CD4-positive, alpha-beta T cell (primary cell): ENCODE results near the gene ARPP21. TPM values are rescaled to one million over a fixed set of nuclear protein-coding genes. Genes with fewer than 3 reads are reported as not detected.

Source experiments
- ATAC-seq: fragments of 200-7000 bp; cut with Tn5 transposase; one replicate; pipeline ENCODE4 v1.10.0; 2022; ENCODE audit warnings: mild to moderate bottlenecking; ENCODE audit not compliant: poor library complexity
- CTCF ChIA-PET: fragments of 350-600 bp; sonication (Branson Sonifier 250); formaldehyde crosslinking; loops from one replicate; lab custom pipeline; 2021; ENCODE audit warnings: antibody characterized with exemption, inconsistent platforms; lab: Charles Lee
- POLR2A ChIA-PET: fragments of 350-600 bp; sonication (Branson Sonifier 250); formaldehyde crosslinking; loops from one replicate; lab custom pipeline; 2021; ENCODE audit warnings: antibody characterized with exemption, inconsistent platforms; lab: Charles Lee
- DNase-seq, 14 experiments: peaks; one replicate each; pipeline ENCODE4 v3.0.0-alpha.2; 2013 to 2020; ENCODE audit warnings: mixed read lengths in 2 of 14
- H3K27ac ChIP-seq, 2 donors: one replicate each; pipeline versions ENCODE4 v1.5.1 to v1.7.0; 2013; ENCODE audit warnings: low read length in 2 of 2, low read depth in 1 of 2, mild to moderate bottlenecking in 1 of 2
- H3K27me3 ChIP-seq, 2 experiments: 1 replicate in 1 of 2; 2 replicates in 1 of 2; pipeline versions ENCODE4 v1.6.1 to v1.7.0; 2013; ENCODE audit warnings: low read length in 2 of 2, control low read depth in 1 of 2, mild to moderate bottlenecking in 1 of 2, moderate library complexity in 1 of 2; ENCODE audit not compliant: insufficient read depth in 2 of 2, control insufficient read depth in 1 of 2
- H3K36me3 ChIP-seq: one replicate; pipeline ENCODE4 v1.6.1; 2013; ENCODE audit warnings: low read length, control low read depth; ENCODE audit not compliant: insufficient read depth
- H3K4me1 ChIP-seq: one replicate; pipeline ENCODE4 v1.6.1; 2013; ENCODE audit warnings: low read length, control low read depth; ENCODE audit not compliant: insufficient read depth
- H3K4me3 ChIP-seq: one replicate; pipeline ENCODE4 v1.5.1; 2013; ENCODE audit warnings: mild to moderate bottlenecking, low read length, moderate library complexity
- H3K9me3 ChIP-seq, 2 experiments: 1 replicate in 1 of 2; 2 replicates in 1 of 2; pipeline versions ENCODE4 v1.6.1 to v1.7.0; 2013; ENCODE audit warnings: low read length in 2 of 2, mild to moderate bottlenecking in 2 of 2, control low read depth in 1 of 2, moderate library complexity in 1 of 2; ENCODE audit not compliant: control insufficient read depth in 1 of 2, insufficient read depth in 1 of 2
- H3K27ac Mint-ChIP-seq: one replicate; pipeline ENCODE4 v1.8.0; 2020; ENCODE audit warnings: mixed read lengths
- H3K27me3 Mint-ChIP-seq: one replicate; pipeline ENCODE4 v1.8.0; 2021; ENCODE audit warnings: mixed read lengths
- H3K36me3 Mint-ChIP-seq: one replicate; pipeline ENCODE4 v1.8.0; 2021; ENCODE audit warnings: low read depth, mixed read lengths
- H3K4me1 Mint-ChIP-seq: one replicate; pipeline ENCODE4 v1.8.0; 2021; ENCODE audit warnings: low read depth, mixed read lengths
- H3K4me3 Mint-ChIP-seq: one replicate; pipeline ENCODE4 v1.8.0; 2020; ENCODE audit warnings: mild to moderate bottlenecking, mixed read lengths
- H3K9me3 Mint-ChIP-seq: one replicate; pipeline ENCODE4 v1.8.0; 2020; ENCODE audit warnings: mixed read lengths
- CTCF ChIP-seq: fragments of 200-600 bp; IDR thresholded peaks from one replicate; pipeline ENCODE4 v1.8.0; 2022; ENCODE audit warnings: antibody characterized with exemption, mild to moderate bottlenecking
- intact Hi-C, 2 experiments: fragments of 100-400 bp; cut with DNase I in 1 of 2; cut with micrococcal nuclease in 1 of 2; formaldehyde crosslinking; loops; one replicate each; pipeline versions ENCODE4 v1.15.1 to v1.9.0; 2023 to 2025; cut with DNase I, micrococcal nuclease
- total RNA-seq, 174 experiments: library from RNA in 2 of 174; stranded (reverse) in 2 of 174; gene quantifications; one replicate each; pipeline ENCODE4 v1.2.3 and lab custom pipeline; 2021 to 2026

The ARPP21 gene
- total RNA-seq, 2 experiments from 2014 or later = not detected

GRCh38 chr3:35674451-35675109 lies 35.3 kb downstream of the ARPP21 start:
- ChIA-PET POLR2A (no interaction called here), CTCF (no interaction called here)
- H3K4me1 ChIP-seq = no peaks in the 10 kb centered on the region
- peaks cover 0 to 3% of the 10 kb centered on the region in 2 experiments for H3K9me3 ChIP-seq
- Mint-ChIP-seq H3K27me3 (no peaks in the 10 kb centered on the region), H3K4me3 (no peak overlapping the region), H3K27ac (no peak overlapping the region), H3K9me3 (no peaks in the 10 kb centered on the region), H3K36me3 (no peaks in the 10 kb centered on the region), H3K4me1 (no peaks in the 10 kb centered on the region)
- ATAC-seq (no peak), DNase-seq (no peak)
- no peak overlapping the region for H3K27ac ChIP-seq
- H3K36me3 ChIP-seq = no peaks in the 10 kb centered on the region
- H3K4me3 ChIP-seq = no peak overlapping the region
- no peaks in the 10 kb centered on the region for H3K27me3 ChIP-seq
- TF ChIP-seq CTCF = no peak
- intact Hi-C loops = no loop called here

GRCh38 chr3:35675206-35675605 lies 35.9 kb downstream of the ARPP21 start:
- Mint-ChIP-seq H3K4me1 (no peaks in the 10 kb centered on the region), H3K9me3 (no peaks in the 10 kb centered on the region), H3K4me3 (no peak overlapping the region), H3K27me3 (no peaks in the 10 kb centered on the region), H3K27ac (no peak overlapping the region), H3K36me3 (no peaks in the 10 kb centered on the region)
- Histone ChIP-seq H3K9me3 (peaks cover 0 to 3% of the 10 kb centered on the region in 2 experiments), H3K36me3 (no peaks in the 10 kb centered on the region), H3K27ac (no peak overlapping the region), H3K4me1 (no peaks in the 10 kb centered on the region), H3K27me3 (no peaks in the 10 kb centered on the region), H3K4me3 (no peak overlapping the region)
- DNase-seq (no peak), ATAC-seq (no peak)
- intact Hi-C loops = no loop called here
- TF ChIP-seq CTCF = no peak
- ChIA-PET CTCF (no interaction called here), POLR2A (no interaction called here)

GRCh38 chr3:35675621-35676020 lies 36.3 kb downstream of the ARPP21 start:
- Mint-ChIP-seq H3K36me3 (no peaks in the 10 kb centered on the region), H3K27me3 (no peaks in the 10 kb centered on the region), H3K27ac (no peak overlapping the region), H3K4me1 (no peaks in the 10 kb centered on the region), H3K9me3 (no peaks in the 10 kb centered on the region), H3K4me3 (no peak overlapping the region)
- ChIA-PET CTCF (no interaction called here), POLR2A (no interaction called here)
- Histone ChIP-seq H3K27me3 (no peaks in the 10 kb centered on the region), H3K27ac (no peak overlapping the region), H3K4me3 (no peak overlapping the region), H3K36me3 (no peaks in the 10 kb centered on the region), H3K4me1 (no peaks in the 10 kb centered on the region), H3K9me3 (peaks cover 0 to under 1% of the 10 kb centered on the region in 2 experiments)
- DNase-seq (no peak), ATAC-seq (no peak)
- no peak for TF ChIP-seq CTCF
- intact Hi-C loops = no loop called here
